HEK293 (cell line): Measurements from ENCODE around the gene F2.

Experiments
- CTCF ChIA-PET: fragments of 350-600 bp; formaldehyde crosslinking; extraction: SDS; loops from one replicate; lab custom pipeline; 2021; ENCODE audit warnings: antibody characterized with exemption; lab: Yijun Ruan, JAX
- POLR2A ChIA-PET: fragments of 300-600 bp; formaldehyde crosslinking; extraction: SDS; loops from one replicate; lab custom pipeline; 2020; ENCODE audit warnings: antibody characterized with exemption, inconsistent platforms; lab: Yijun Ruan, JAX
- H3K27ac ChIP-seq: fragments of 200-500 bp; sonication (Bioruptor generic); 2 replicates; pipeline ENCODE4 v1.5.1; 2014; ENCODE audit warnings: low read depth, low read length, control low read depth, inconsistent platforms; ENCODE audit errors: extremely low read depth
- H3K36me3 ChIP-seq, 2 experiments: fragments of 200-500 bp in 1 of 2; sonication (Bioruptor generic) in 1 of 2; 1 replicate in 1 of 2; 2 replicates in 1 of 2; pipeline ENCODE4 v1.5.1; 2014 to 2017; ENCODE audit warnings: inconsistent platforms in 2 of 2, low read length in 2 of 2; ENCODE audit not compliant: control insufficient read depth in 2 of 2, insufficient read depth in 1 of 2
- H3K4me1 ChIP-seq: fragments of 200-500 bp; sonication (Bioruptor generic); 2 replicates; pipeline ENCODE4 v1.5.1; 2014; ENCODE audit warnings: mild to moderate bottlenecking, low read length, inconsistent platforms; ENCODE audit not compliant: control insufficient read depth, insufficient read depth
- H3K4me3 ChIP-seq: 2 replicates; pipeline ENCODE4 v1.5.1; 2011; ENCODE audit warnings: low read depth, mild to moderate bottlenecking, control low read depth, low read length, moderate library complexity
- H3K9me3 ChIP-seq: fragments of 200-500 bp; sonication (Bioruptor generic); 2 replicates; pipeline ENCODE4 v1.5.1; 2014; ENCODE audit warnings: low read depth, low read length, inconsistent platforms; ENCODE audit not compliant: control insufficient read depth, insufficient read depth
- MEIS1 ChIP-seq: sonication (generic); formaldehyde crosslinking; IDR thresholded peaks from 2 replicates; pipeline ENCODE4 v1.8.1; 2022; ENCODE audit warnings: missing genetic modification reagents, mild to moderate bottlenecking, borderline replicate concordance
- PRDM6 ChIP-seq: fragments of 450-650 bp; formaldehyde crosslinking; IDR thresholded peaks from 2 replicates; pipeline ENCODE4 v1.5.1; 2017; ENCODE audit warnings: missing biosample characterization, missing genetic modification characterization
- TSHZ1 ChIP-seq: fragments of 450-650 bp; formaldehyde crosslinking; IDR thresholded peaks from 2 replicates; pipeline ENCODE4 v1.5.1; 2016; ENCODE audit warnings: missing biosample characterization, missing genetic modification characterization, borderline replicate concordance
- WT1 ChIP-seq: fragments of 450-650 bp; formaldehyde crosslinking; IDR thresholded peaks from 2 replicates; pipeline ENCODE4 v1.5.1; 2016; ENCODE audit warnings: missing biosample characterization, missing genetic modification characterization
- ZBTB21 ChIP-seq: fragments of 450-650 bp; formaldehyde crosslinking; IDR thresholded peaks from 2 replicates; pipeline ENCODE4 v1.5.1; 2017; ENCODE audit warnings: missing biosample characterization, missing genetic modification characterization
- ZBTB49 ChIP-seq: fragments of 450-650 bp; formaldehyde crosslinking; IDR thresholded peaks from 2 replicates; pipeline ENCODE4 v1.5.1; 2016; ENCODE audit warnings: missing biosample characterization, missing genetic modification characterization, low read depth
- ZFP69B ChIP-seq: fragments of 450-650 bp; formaldehyde crosslinking; IDR thresholded peaks from 2 replicates; pipeline ENCODE4 v1.5.1; 2016; ENCODE audit warnings: missing biosample characterization, missing genetic modification characterization
- ZNF10 ChIP-seq: fragments of 450-650 bp; formaldehyde crosslinking; IDR thresholded peaks from 2 replicates; pipeline ENCODE4 v1.5.1; 2017; ENCODE audit warnings: missing biosample characterization, missing genetic modification characterization
- ZNF114 ChIP-seq: fragments of 450-650 bp; formaldehyde crosslinking; IDR thresholded peaks from 2 replicates; pipeline ENCODE4 v1.5.0; 2017; ENCODE audit warnings: missing biosample characterization, missing genetic modification characterization
- ZNF132 ChIP-seq: fragments of 450-650 bp; formaldehyde crosslinking; IDR thresholded peaks from 2 replicates; pipeline ENCODE4 v1.5.1; 2017; ENCODE audit warnings: missing biosample characterization, missing genetic modification characterization, borderline replicate concordance
- ZNF138 ChIP-seq: fragments of 450-650 bp; formaldehyde crosslinking; IDR thresholded peaks from 2 replicates; pipeline ENCODE4 v1.5.1; 2016; ENCODE audit warnings: missing biosample characterization, missing genetic modification characterization, borderline replicate concordance
- ZNF155 ChIP-seq: fragments of 450-650 bp; formaldehyde crosslinking; IDR thresholded peaks from 2 replicates; pipeline ENCODE4 v1.5.1; 2016; ENCODE audit warnings: missing biosample characterization, missing genetic modification characterization
- ZNF169 ChIP-seq: fragments of 450-650 bp; formaldehyde crosslinking; IDR thresholded peaks from 2 replicates; pipeline ENCODE4 v1.5.1; 2016; ENCODE audit warnings: missing biosample characterization, missing genetic modification characterization
- ZNF239 ChIP-seq: fragments of 450-650 bp; formaldehyde crosslinking; IDR thresholded peaks from 2 replicates; pipeline ENCODE4 v1.5.1; 2016; ENCODE audit warnings: missing biosample characterization, missing genetic modification characterization
- ZNF324 ChIP-seq: fragments of 450-650 bp; formaldehyde crosslinking; IDR thresholded peaks from 2 replicates; pipeline ENCODE4 v1.5.1; 2016; ENCODE audit warnings: missing biosample characterization, missing genetic modification characterization
- ZNF350 ChIP-seq: fragments of 450-650 bp; formaldehyde crosslinking; IDR thresholded peaks from 2 replicates; pipeline ENCODE4 v1.5.0; 2017; ENCODE audit warnings: missing biosample characterization, mild to moderate bottlenecking, missing genetic modification characterization
- ZNF391 ChIP-seq: fragments of 450-650 bp; formaldehyde crosslinking; IDR thresholded peaks from 2 replicates; pipeline ENCODE4 v1.5.1; 2016; ENCODE audit warnings: low read depth, missing biosample characterization, missing genetic modification characterization, borderline replicate concordance
- ZNF510 ChIP-seq: fragments of 450-650 bp; formaldehyde crosslinking; IDR thresholded peaks from 2 replicates; pipeline ENCODE4 v1.5.1; 2018; ENCODE audit warnings: mild to moderate bottlenecking, missing genetic modification characterization, missing biosample characterization; ENCODE audit not compliant: insufficient replicate concordance
- ZNF514 ChIP-seq: fragments of 450-650 bp; formaldehyde crosslinking; IDR thresholded peaks from 2 replicates; pipeline ENCODE4 v1.5.1; 2016; ENCODE audit warnings: missing biosample characterization, missing genetic modification characterization
- ZNF623 ChIP-seq: fragments of 450-650 bp; formaldehyde crosslinking; IDR thresholded peaks from 2 replicates; pipeline ENCODE4 v1.5.1; 2016; ENCODE audit warnings: missing biosample characterization, missing genetic modification characterization
- ZNF677 ChIP-seq: fragments of 450-650 bp; IDR thresholded peaks from 2 replicates; pipeline ENCODE4 v1.5.0; 2018; ENCODE audit warnings: missing biosample characterization, mild to moderate bottlenecking, missing genetic modification characterization, moderate library complexity
- ZSCAN30 ChIP-seq: fragments of 450-650 bp; IDR thresholded peaks from 2 replicates; pipeline ENCODE4 v1.5.1; 2018; ENCODE audit warnings: missing biosample characterization, mild to moderate bottlenecking, missing genetic modification characterization, moderate library complexity

The F2 gene

GRCh38 chr11:46745328-46745727, 26.3 kb downstream of the F2 start:
- Histone ChIP-seq H3K4me1 (no peaks in the 10 kb centered on the region), H3K4me3 (no peak overlapping the region), H3K27ac (no peak overlapping the region)
- TF ChIP-seq PRDM6 (tag by site-specific recombination) = no peak
- no peak for TF ChIP-seq ZNF10
- no peak for TF ChIP-seq ZSCAN30
- TF ChIP-seq ZNF132 = no peak
- TF ChIP-seq ZNF138 (tag by site-specific recombination) = no peak
- no peak for TF ChIP-seq ZNF155 (tag by site-specific recombination)
- no peak for TF ChIP-seq ZNF169 (tag by site-specific recombination)
- TF ChIP-seq ZNF623 (tag by site-specific recombination) = no peak
- no peak for TF ChIP-seq ZNF239 (tag by site-specific recombination)
- TF ChIP-seq TSHZ1 (tag by site-specific recombination) = no peak
- no peak for TF ChIP-seq ZBTB49 (tag by site-specific recombination)
- TF ChIP-seq ZNF324 (tag by site-specific recombination) = no peak
- no peak for TF ChIP-seq ZNF350
- TF ChIP-seq ZFP69B (tag by site-specific recombination) = no peak
- TF ChIP-seq ZNF114 (tag by site-specific recombination) = no peak
- TF ChIP-seq ZNF391 (tag by site-specific recombination) = no peak
- no peak for TF ChIP-seq ZNF514 (tag by site-specific recombination)
- TF ChIP-seq MEIS1 = no peak
- TF ChIP-seq, all 188 proteins: peak for 0
- ChIA-PET POLR2A (no interaction called here), CTCF (no interaction called here)
- Histone ChIP-seq H3K9me3 (no peaks in the 10 kb centered on the region), H3K36me3 (peaks cover 14 to 87% of the 10 kb centered on the region in 2 experiments; a peak in 2 of 3 replicates)

GRCh38 chr11:46745995-46746394, 27.0 kb downstream of the F2 start:
- peaks cover 14 to 93% of the 10 kb centered on the region in 2 experiments; a peak in 2 of 3 replicates for H3K36me3 ChIP-seq
- H3K9me3 ChIP-seq = no peaks in the 10 kb centered on the region
- H3K27ac ChIP-seq = no peak overlapping the region
- CTCF ChIA-PET = no interaction called here
- POLR2A ChIA-PET = no interaction called here
- H3K4me1 ChIP-seq = no peaks in the 10 kb centered on the region
- no peak overlapping the region for H3K4me3 ChIP-seq
- no peak for TF ChIP-seq WT1 (tag by site-specific recombination)
- no peak for TF ChIP-seq ZBTB21
- no peak for TF ChIP-seq ZNF510 (tag by site-specific recombination)
- no peak for TF ChIP-seq ZNF677 (tag by site-specific recombination)
